Fibroblast of skin of left biceps (primary cell): ENCODE data around the gene HBP1.
"Not testable (repeated sequence)": the region's sequence is repeated elsewhere in the genome, so short reads cannot be mapped to it uniquely, and the experiment has no call there.

Experiments
- DNase-seq, 2 experiments: peaks; one replicate each; pipeline ENCODE4 v3.0.0-alpha.2; 2013; ENCODE audit warnings: low read depth in 2 of 2

Gene HBP1

GRCh38 chr7:107168233-107169119 lies at the start of gene HBP1:
Gene HBP1, plus strand, starts transcription at chr7:107169003. Its CDS starts 10,891 bp downstream, at chr7:107179894.
- DNase-seq, result peak; percentile 100

GRCh38 chr7:107119376-107120105 lies 49.3 kb upstream of the HBP1 start:
- no peak for DNase-seq

GRCh38 chr7:107122486-107122911 lies 46.3 kb upstream of the HBP1 start:
- DNase-seq, result no peak

GRCh38 chr7:107123392-107123791 lies 45.4 kb upstream of the HBP1 start:
- DNase-seq, result no peak

- no peak for DNase-seq
Measured at GRCh38 chr7:107125475-107125874, 43.3 kb upstream of the HBP1 start.

- no peak for DNase-seq
Measured at GRCh38 chr7:107128217-107128616, 40.6 kb upstream of the HBP1 start.

GRCh38 chr7:107128748-107129147 lies 40.1 kb upstream of the HBP1 start:
- DNase-seq, result no peak

GRCh38 chr7:107130487-107131220 lies 38.1 kb upstream of the HBP1 start:
- DNase-seq, result no peak

- DNase-seq, result no peak
Measured at GRCh38 chr7:107133396-107133795, 35.4 kb upstream of the HBP1 start.

GRCh38 chr7:107138696-107139420 lies 29.9 kb upstream of the HBP1 start:
- no peak for DNase-seq

GRCh38 chr7:107143875-107144274 lies 24.9 kb upstream of the HBP1 start:
- not testable (repeated sequence) for DNase-seq

- DNase-seq, result no peak
Measured at GRCh38 chr7:107145067-107145838, 23.6 kb upstream of the HBP1 start.

- no peak for DNase-seq
Measured at GRCh38 chr7:107147464-107148393, 21.1 kb upstream of the HBP1 start.

- DNase-seq, result no peak
Measured at GRCh38 chr7:107148721-107149120, 20.1 kb upstream of the HBP1 start.

GRCh38 chr7:107149863-107150262 lies 18.9 kb upstream of the HBP1 start:
- DNase-seq, result no peak

- DNase-seq, result peak in 1 of 2 experiments; percentile 34
Measured at GRCh38 chr7:107150375-107151073, 18.3 kb upstream of the HBP1 start.

GRCh38 chr7:107151538-107151937 lies 17.3 kb upstream of the HBP1 start:
- DNase-seq, result no peak

- no peak for DNase-seq
Measured at GRCh38 chr7:107152011-107152410, 16.8 kb upstream of the HBP1 start.

GRCh38 chr7:107154826-107155225 lies 14.0 kb upstream of the HBP1 start:
- DNase-seq, result no peak
